IMR-90 (cell line): ENCODE data around the gene OPTN. TPM values are rescaled to one million over a fixed set of nuclear protein-coding genes. Genes with fewer than 3 reads are reported as not detected.

Source experiments
- ATAC-seq: fragments of 200-7000 bp; cut with Tn5 transposase; 2 replicates; pipeline ENCODE4 v1.9.1; 2020; ENCODE audit warnings: low read depth, mild to moderate bottlenecking, moderate library complexity
- BruUV-seq: library from RNA; stranded (reverse); fragments of 400-500 nt; replicated peaks from 2 replicates; lab custom pipeline; 2021; lab: Mats Ljungman, UMichigan
- CTCF ChIA-PET: fragments of 300-600 bp; formaldehyde crosslinking; extraction: SDS; loops from one replicate; lab custom pipeline; 2021; ENCODE audit warnings: antibody characterized with exemption; lab: Yijun Ruan, JAX
- POLR2A ChIA-PET: fragments of 300-600 bp; sonication (Branson Sonifier 250); formaldehyde crosslinking; loops from one replicate; lab custom pipeline; 2022; ENCODE audit warnings: antibody characterized with exemption; ENCODE audit not compliant: unreplicated experiment; lab: Charles Lee
- DNase-seq: peaks from one replicate; pipeline ENCODE4 v3.0.0; 2013
- H2AFZ ChIP-seq: replicated peaks from 2 replicates; pipeline ENCODE3; 2013; ENCODE audit warnings: low read length, mild to moderate bottlenecking; ENCODE audit not compliant: poor library complexity
- H2AK5ac ChIP-seq: 2 replicates; pipeline ENCODE4 v1.6.1; 2013; ENCODE audit warnings: low read depth, low read length, inconsistent platforms
- H2AK9ac ChIP-seq: replicated peaks from 2 replicates; pipeline ENCODE3; 2013; ENCODE audit warnings: mild to moderate bottlenecking, low read depth, low read length, moderate library complexity; ENCODE audit not compliant: poor library complexity
- H2BK120ac ChIP-seq: 2 replicates; pipeline ENCODE4 v1.6.1; 2013; ENCODE audit warnings: low read depth, low read length, inconsistent platforms
- H2BK15ac ChIP-seq: 3 replicates; pipeline ENCODE4 v1.6.1; 2013; ENCODE audit warnings: low read depth, low read length, inconsistent platforms
- H2BK20ac ChIP-seq: 2 replicates; pipeline ENCODE4 v1.6.1; 2013; ENCODE audit warnings: low read depth, mild to moderate bottlenecking, inconsistent platforms, low read length, moderate library complexity
- H2BK5ac ChIP-seq: 2 replicates; pipeline ENCODE4 v1.6.1; 2013; ENCODE audit warnings: mild to moderate bottlenecking, low read depth, low read length, inconsistent platforms; ENCODE audit not compliant: poor library complexity, severe bottlenecking
- H3K14ac ChIP-seq: replicated peaks from 2 replicates; pipeline ENCODE4 v1.6.1; 2013; ENCODE audit warnings: low read depth, low read length, inconsistent platforms
- H3K18ac ChIP-seq: 2 replicates; pipeline ENCODE4 v1.6.1; 2013; ENCODE audit warnings: low read depth, low read length, control low read depth
- H3K23ac ChIP-seq: 2 replicates; pipeline ENCODE4 v1.6.1; 2013; ENCODE audit warnings: low read depth, low read length, inconsistent platforms
- H3K27ac ChIP-seq: 2 replicates; pipeline ENCODE4 v1.5.1; 2013; ENCODE audit warnings: mild to moderate bottlenecking, control low read depth, low read length; ENCODE audit not compliant: insufficient read depth
- H3K27me3 ChIP-seq: 2 replicates; pipeline ENCODE4 v1.6.1; 2013; ENCODE audit warnings: low read length; ENCODE audit not compliant: control insufficient read depth, insufficient read depth
- H3K36me3 ChIP-seq: 2 replicates; pipeline ENCODE4 v1.6.1; 2013; ENCODE audit warnings: low read length, mixed read lengths; ENCODE audit not compliant: control insufficient read depth, insufficient read depth
- H3K4ac ChIP-seq: 2 replicates; pipeline ENCODE4 v1.6.1; 2013; ENCODE audit warnings: low read depth, low read length, inconsistent platforms
- H3K4me1 ChIP-seq: 2 replicates; pipeline ENCODE4 v1.6.1; 2013; ENCODE audit warnings: low read length, mixed read lengths; ENCODE audit not compliant: control insufficient read depth, insufficient read depth
- H3K4me2 ChIP-seq: 2 replicates; pipeline ENCODE4 v1.6.1; 2013; ENCODE audit warnings: low read depth, mild to moderate bottlenecking, control low read depth, low read length, moderate library complexity
- H3K4me3 ChIP-seq: 2 replicates; pipeline ENCODE4 v1.5.1; 2013; ENCODE audit warnings: low read depth, mild to moderate bottlenecking, control low read depth, low read length, moderate library complexity; ENCODE audit not compliant: insufficient read depth
- H3K56ac ChIP-seq: 2 replicates; pipeline ENCODE4 v1.6.1; 2013; ENCODE audit warnings: low read length, inconsistent platforms; ENCODE audit not compliant: insufficient read depth; ENCODE audit errors: extremely low read depth
- H3K79me1 ChIP-seq, 2 experiments: 2 replicates each; pipeline ENCODE4 v1.6.1; 2013; ENCODE audit warnings: low read length in 2 of 2, inconsistent platforms in 1 of 2, low read depth in 1 of 2
- H3K9ac ChIP-seq: 2 replicates; pipeline ENCODE4 v1.6.1; 2013; ENCODE audit warnings: low read depth, low read length, control low read depth
- H3K9me1 ChIP-seq: 2 replicates; pipeline ENCODE4 v1.6.1; 2013; ENCODE audit warnings: low read length, inconsistent platforms; ENCODE audit not compliant: insufficient read depth
- H3K9me3 ChIP-seq: 2 replicates; pipeline ENCODE4 v1.6.1; 2013; ENCODE audit warnings: low read length; ENCODE audit not compliant: control insufficient read depth, insufficient read depth
- H4K20me1 ChIP-seq: 2 replicates; pipeline ENCODE4 v1.6.1; 2013; ENCODE audit warnings: low read length, inconsistent platforms; ENCODE audit not compliant: insufficient read depth
- H4K5ac ChIP-seq: 2 replicates; pipeline ENCODE4 v1.6.1; 2013; ENCODE audit warnings: mild to moderate bottlenecking, low read depth, low read length, control low read depth
- H4K8ac ChIP-seq, 2 experiments: 2 replicates each; pipeline ENCODE4 v1.6.1; 2013; ENCODE audit warnings: low read depth in 2 of 2, low read length in 2 of 2, control low read depth in 1 of 2, inconsistent platforms in 1 of 2
- H4K91ac ChIP-seq: 2 replicates; pipeline ENCODE4 v1.6.1; 2013; ENCODE audit warnings: low read depth, low read length, inconsistent platforms; ENCODE audit not compliant: insufficient read depth
- BHLHE40 ChIP-seq: fragments of 150-350 bp; IDR thresholded peaks from 2 replicates; pipeline ENCODE4 v1.6.1; 2016; ENCODE audit warnings: mild to moderate bottlenecking, low read depth, low read length
- MXI1 ChIP-seq: IDR thresholded peaks from 2 replicates; pipeline ENCODE4 v1.6.1; 2012; ENCODE audit warnings: low read depth, mild to moderate bottlenecking, low read length, moderate library complexity, borderline replicate concordance
- WGBS, 2 experiments: methylation state at CpG; one replicate each; pipeline versions ENCODE4 v1.1.5 to v1.1.7; 2013; ENCODE audit warnings: missing lambda C conversion rate in 2 of 2; ENCODE audit not compliant: insufficient read length in 1 of 2; ENCODE audit errors: extremely low coverage in 2 of 2; 5-methylcytosine and 5-hydroxymethylcytosine counted together
- dilution Hi-C: fragments of 300-500 bp; cut with HindIII; formaldehyde crosslinking; loops from one replicate; pipeline ENCODE4 v1.14.3; 2018; ENCODE audit warnings: low sequenced_read_pairs; ENCODE audit not compliant: unreplicated experiment
- in situ Hi-C: fragments of 300-500 bp; cut with MboI; formaldehyde crosslinking; loops from 3 replicates; pipeline ENCODE4 v1.14.3; 2019; ENCODE audit warnings: low sequenced_read_pairs, inconsistent platforms, mixed read lengths
- intact Hi-C: fragments of 100-400 bp; cut with micrococcal nuclease; formaldehyde crosslinking; loops from 2 replicates; pipeline ENCODE4 v1.10.0; 2022
- polyA plus RNA-seq, 3 experiments: library from polyadenylated mRNA; depleted of rRNA; stranded (reverse); fragments of >200 nt; gene quantifications; 2 replicates each; pipeline ENCODE4 v1.2.3, GENCODE V29; 2012; ENCODE audit warnings: low replicate concordance in 1 of 3
- total RNA-seq: library from RNA; depleted of rRNA; stranded (reverse); fragments of >200 nt; gene quantifications from 2 replicates; pipeline ENCODE4 v1.2.3, GENCODE V29; 2012

Gene OPTN
- total and polyA plus RNA-seq, 2 of the 4 experiments (the other 2 are of a cell fraction) = 34.8 to 41.4 TPM

- peak overlapping the region; percentile 71 for H3K4ac ChIP-seq
- H3K9me1 ChIP-seq = peaks cover 13% of the 10 kb centered on the region
- H2AK9ac ChIP-seq = peak overlapping the region; percentile 97
- H3K14ac ChIP-seq = peak overlapping the region; percentile 88
- peak overlapping the region; percentile 77 for H3K56ac ChIP-seq
- ChIA-PET CTCF (interaction anchor here (0.6 to 1.2 kb wide), 7 partner anchors 9 to 1009 kb away, joined by 3 to 5 read pairs (median 4); partner anchors contain the start of gene PRPF18), POLR2A (no interaction called here)
- H3K18ac ChIP-seq = peak overlapping the region; percentile 58
- peak overlapping the region; percentile 93 for H3K27ac ChIP-seq
- TF ChIP-seq BHLHE40 (no peak), MXI1 (peak; percentile 32; the same call in 1 of the 2 replicates)
- no peak overlapping the region for H2BK20ac ChIP-seq
- peak overlapping the region; percentile 97 for H2BK5ac ChIP-seq
- peaks cover 5% of the 10 kb centered on the region for H3K36me3 ChIP-seq
- H3K9ac ChIP-seq = peak overlapping the region; percentile 92
- H2AFZ ChIP-seq = peak overlapping the region; percentile 96
- peak; percentile 40 for ATAC-seq
- H4K91ac ChIP-seq = peak overlapping the region; percentile 84
- WGBS, 2 experiments = 53% methylated on average over 3 of the region's 35 CpGs; no CpG with 5 or more reads in 1 of the 2 experiments
- no peaks in the 10 kb centered on the region for H3K27me3 ChIP-seq
- H3K79me1 ChIP-seq = peaks cover 26 to 46% of the 10 kb centered on the region in 2 experiments
- H2BK15ac ChIP-seq = peak overlapping the region; percentile 87; the same call in 1 of the 3 replicates
- dilution Hi-C loops (no loop called here), intact Hi-C loops (no loop called here), in situ Hi-C loops (no loop called here)
- peak overlapping the region; percentile 91 for H2AK5ac ChIP-seq
- BruUV-seq = TSS peak; percentile 29
- DNase-seq = peak; percentile 31
- H4K5ac ChIP-seq = peak overlapping the region; percentile 66
- peaks cover 16% of the 10 kb centered on the region; the same call in 1 of the 2 replicates for H4K20me1 ChIP-seq
- peak overlapping the region; percentile 22 to 64; a peak in 3 of 4 replicates for H4K8ac ChIP-seq
- no peaks in the 10 kb centered on the region for H3K9me3 ChIP-seq
- peak overlapping the region; percentile 6; the same call in 1 of the 2 replicates for H2BK120ac ChIP-seq
- H3K23ac ChIP-seq = peak overlapping the region; percentile 89
- peak overlapping the region; percentile 96 for H3K4me2 ChIP-seq
- H3K4me3 ChIP-seq = peak overlapping the region; percentile 73
- peaks cover 10% of the 10 kb centered on the region for H3K4me1 ChIP-seq
These were observed 659 bp downstream of the OPTN start for GRCh38 chr10:13100349-13101294.
